Panc1 (cell line): Measurements from ENCODE around the gene CCDC40.

Source experiments
- POLR2AphosphoS5 ChIP-seq: IDR thresholded peaks from 2 replicates; pipeline ENCODE4 v1.6.1; 2012; ENCODE audit warnings: mild to moderate bottlenecking, low read depth, low read length, moderate library complexity
- SIN3A ChIP-seq: IDR thresholded peaks from 2 replicates; pipeline ENCODE4 v1.6.1; 2012; ENCODE audit warnings: low read depth, mild to moderate bottlenecking, low read length, moderate library complexity, borderline replicate concordance; ENCODE audit not compliant: insufficient read depth
- TF ChIP-seq, protein P1 (sequence below): fragments of 450-650 bp; IDR thresholded peaks from 2 replicates; pipeline ENCODE4 v1.5.1; 2017; ENCODE audit warnings: mild to moderate bottlenecking

DNA sequence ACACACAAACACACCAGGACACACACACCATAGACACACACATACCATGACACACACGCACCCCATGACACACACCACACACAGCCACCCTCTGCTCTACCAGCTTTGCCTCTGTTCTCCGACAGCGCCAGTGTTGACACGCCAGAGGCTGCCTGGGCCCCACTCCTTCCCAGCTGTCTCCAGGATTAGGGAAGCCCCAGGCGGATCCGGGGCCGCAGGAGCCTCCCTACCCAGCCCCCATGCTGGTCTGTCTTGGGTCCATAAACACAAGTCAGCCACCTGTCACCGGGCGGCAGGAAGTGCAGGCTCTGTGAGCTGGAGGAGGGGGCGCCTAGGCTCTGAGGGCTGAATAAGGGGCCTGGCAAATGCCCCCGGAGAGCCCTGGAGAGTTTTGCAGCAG is 11.3 kb upstream of the CCDC40 start:
- TF ChIP-seq, protein P1, sequence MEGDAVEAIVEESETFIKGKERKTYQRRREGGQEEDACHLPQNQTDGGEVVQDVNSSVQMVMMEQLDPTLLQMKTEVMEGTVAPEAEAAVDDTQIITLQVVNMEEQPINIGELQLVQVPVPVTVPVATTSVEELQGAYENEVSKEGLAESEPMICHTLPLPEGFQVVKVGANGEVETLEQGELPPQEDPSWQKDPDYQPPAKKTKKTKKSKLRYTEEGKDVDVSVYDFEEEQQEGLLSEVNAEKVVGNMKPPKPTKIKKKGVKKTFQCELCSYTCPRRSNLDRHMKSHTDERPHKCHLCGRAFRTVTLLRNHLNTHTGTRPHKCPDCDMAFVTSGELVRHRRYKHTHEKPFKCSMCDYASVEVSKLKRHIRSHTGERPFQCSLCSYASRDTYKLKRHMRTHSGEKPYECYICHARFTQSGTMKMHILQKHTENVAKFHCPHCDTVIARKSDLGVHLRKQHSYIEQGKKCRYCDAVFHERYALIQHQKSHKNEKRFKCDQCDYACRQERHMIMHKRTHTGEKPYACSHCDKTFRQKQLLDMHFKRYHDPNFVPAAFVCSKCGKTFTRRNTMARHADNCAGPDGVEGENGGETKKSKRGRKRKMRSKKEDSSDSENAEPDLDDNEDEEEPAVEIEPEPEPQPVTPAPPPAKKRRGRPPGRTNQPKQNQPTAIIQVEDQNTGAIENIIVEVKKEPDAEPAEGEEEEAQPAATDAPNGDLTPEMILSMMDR, result no peak
- TF ChIP-seq POLR2AphosphoS5 (no peak), SIN3A (no peak)
